Pulmonary artery endothelial cell (primary cell): ENCODE data around the gene UBE2I. TPM values are rescaled to one million over a fixed set of nuclear protein-coding genes. Genes with fewer than 3 reads are reported as not detected.

Experiments used
- DNase-seq: peaks from one replicate; pipeline ENCODE4 v3.0.0-alpha.2; 2011; ENCODE audit warnings: low read depth, low spot score
- total RNA-seq: library from RNA; depleted of rRNA; stranded (reverse); fragments of >200 nt; gene quantifications from 2 replicates; pipeline ENCODE4 v1.2.3, GENCODE V29; 2014

Gene UBE2I
- total RNA-seq, 1 donor from 2014 or later = 59.1 TPM

DNA sequence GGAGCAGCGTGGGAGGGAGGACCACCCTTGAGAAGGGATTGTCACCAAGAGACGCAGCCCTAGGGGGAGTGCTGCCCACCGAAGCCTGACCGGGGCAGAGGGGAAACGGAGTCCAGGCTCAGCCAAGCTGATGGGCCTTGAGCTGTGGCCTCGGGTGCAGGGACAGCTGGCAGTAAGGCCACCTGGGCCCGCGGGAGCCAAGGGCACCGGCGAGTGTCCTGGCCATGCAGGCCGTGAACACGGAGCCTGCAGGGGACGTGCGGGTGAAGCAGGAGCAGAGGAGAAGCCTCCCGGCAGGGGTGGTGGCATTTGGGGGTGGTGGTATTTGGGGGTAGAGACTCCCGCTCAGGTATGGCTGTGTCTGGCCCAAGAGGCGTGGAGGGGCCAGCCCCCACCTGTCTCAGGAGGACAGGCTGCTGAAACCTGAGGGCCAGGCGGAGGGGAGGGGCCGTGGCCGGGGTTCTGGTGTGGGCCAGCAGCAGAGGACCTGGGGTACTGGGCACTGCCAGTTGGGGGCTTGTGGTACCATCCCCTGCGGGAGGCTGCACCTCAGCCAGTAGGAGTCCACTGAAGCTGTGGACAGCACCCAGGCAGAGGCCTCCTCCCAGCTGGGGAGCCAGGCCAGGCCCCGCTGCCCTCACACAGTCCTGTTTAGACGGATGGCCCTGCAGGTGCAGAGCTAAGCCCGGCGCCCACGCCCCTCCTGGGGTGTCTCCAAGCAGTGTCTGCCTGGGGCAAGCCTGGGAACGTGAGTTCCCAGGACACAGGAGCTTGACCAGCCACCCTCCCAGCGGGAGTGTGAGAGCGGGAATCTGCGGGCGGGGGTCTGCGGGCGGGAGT, 46.8 kb downstream of the UBE2I start:
- no peak for DNase-seq

DNA sequence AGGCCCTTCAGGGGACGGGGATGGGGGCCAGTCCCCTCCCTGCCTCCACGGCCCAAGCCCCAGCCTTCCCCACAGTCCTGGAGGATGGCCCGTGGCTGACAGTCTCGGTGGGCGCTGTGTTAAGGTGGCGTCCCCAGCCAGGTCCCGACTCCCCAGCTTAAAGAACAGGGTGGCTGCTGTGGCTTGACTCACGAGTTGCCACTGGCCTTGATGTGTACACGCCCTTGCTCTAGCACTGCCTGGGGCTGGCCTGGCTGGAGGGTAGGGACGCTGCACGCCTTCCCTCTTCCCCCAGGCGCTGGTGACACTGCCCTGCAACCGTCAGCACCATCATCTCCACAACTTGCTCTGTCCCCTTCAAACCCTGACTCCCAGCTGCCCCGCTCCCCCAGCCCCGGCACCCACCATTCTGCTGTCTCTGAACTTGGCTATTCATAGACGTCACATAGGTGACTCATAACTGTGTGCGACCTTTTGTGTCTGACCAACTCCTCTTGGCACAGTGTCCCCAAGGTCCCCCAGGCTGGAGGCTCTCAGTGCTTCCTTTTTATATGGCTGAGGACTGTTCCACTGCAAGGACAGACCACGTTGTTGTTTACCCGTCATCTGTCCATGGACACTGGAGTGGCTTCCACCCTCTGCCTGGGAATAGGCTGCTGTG, 48.6 kb downstream of the UBE2I start:
- DNase-seq = no peak

DNA sequence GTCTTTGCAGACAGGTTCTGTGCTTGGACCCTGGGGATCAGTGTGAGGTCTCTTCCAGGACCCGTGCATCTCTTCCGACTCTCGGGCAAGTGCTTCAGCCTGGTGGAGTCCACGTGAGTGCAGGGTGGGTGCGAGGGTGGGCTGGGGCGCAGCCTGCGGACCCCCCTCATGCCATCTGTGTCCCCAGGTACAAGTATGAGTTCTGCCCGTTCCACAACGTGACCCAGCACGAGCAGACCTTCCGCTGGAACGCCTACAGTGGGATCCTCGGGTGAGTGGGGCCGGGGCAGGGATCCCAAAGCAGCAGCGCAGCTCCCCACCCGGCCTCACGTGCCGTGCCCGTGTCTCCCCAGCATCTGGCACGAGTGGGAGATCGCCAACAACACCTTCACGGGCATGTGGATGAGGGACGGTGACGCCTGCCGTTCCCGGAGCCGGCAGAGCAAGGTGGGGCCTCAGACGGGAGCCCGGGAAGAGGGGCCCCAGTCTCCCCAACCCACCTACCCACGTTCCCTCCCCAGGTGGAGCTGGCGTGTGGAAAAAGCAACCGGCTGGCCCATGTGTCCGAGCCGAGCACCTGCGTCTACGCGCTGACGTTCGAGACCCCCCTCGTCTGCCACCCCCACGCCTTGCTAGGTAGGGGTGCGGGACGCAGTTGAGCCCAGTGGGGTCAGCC, 52.4 kb downstream of the UBE2I start:
- DNase-seq = no peak

DNA sequence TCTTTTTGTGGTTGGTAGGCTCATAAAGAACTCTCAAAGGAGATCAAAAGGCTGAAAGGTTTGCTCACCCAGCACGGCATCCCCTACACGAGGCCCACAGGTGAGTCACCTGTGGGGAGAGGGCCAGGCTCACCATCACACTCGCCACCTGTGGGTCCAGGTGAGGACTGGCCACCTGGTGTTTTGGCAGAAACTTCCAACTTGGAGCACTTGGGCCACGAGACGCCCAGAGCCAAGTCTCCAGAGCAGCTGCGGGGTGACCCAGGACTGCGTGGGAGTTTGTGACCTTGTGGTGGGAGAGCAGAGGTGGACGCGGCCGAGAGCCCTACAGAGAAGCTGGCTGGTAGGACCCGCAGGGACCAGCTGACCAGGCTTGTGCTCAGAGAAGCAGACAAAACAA, 53.4 kb downstream of the UBE2I start:
- DNase-seq = no peak

DNA sequence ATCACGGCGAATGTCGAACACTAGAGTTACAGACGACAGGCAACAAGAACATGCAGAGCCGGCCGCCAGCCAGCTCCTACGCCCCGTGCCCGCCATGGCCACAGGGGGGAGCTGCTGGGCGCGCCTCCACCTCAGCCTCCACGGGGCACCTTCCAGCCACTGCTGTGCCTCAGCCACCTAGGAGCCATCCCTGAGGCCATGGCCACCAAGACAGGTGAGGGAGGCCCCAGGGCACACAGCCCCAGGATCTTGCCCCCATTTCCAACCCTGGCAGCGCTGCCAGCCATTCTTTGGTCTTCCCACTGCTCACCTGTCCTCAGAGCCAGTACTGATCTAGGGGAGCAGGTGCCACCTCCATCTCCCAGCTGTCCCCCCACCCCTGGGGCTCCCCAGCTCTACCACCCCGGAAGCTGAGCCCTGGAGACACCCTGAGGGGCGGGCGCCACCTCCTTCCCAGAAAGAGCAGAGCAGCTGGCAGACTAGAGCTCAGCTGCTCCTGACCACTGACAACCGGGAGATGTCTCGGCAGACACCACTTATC, 54.1 kb downstream of the UBE2I start:
- no peak for DNase-seq

DNA sequence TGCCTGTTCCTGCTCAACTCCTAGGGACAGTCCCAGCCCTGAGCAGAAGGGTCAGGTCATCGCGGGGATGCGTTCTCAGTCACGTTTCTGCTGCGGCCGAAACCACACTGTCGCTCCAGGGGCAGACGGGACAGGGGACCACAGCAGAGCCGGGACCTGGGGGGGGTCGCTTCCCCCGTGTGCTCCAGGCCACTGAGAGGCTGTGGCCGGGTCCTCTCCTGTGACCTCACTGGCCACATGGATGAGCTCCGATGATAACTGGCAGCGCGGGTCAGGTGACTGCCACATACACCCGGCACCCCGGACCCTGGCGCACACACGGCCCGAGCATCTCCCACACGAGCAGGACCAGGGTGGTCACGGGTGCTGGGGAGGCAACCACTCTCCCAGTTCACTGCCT, 55.1 kb downstream of the UBE2I start:
- no peak for DNase-seq

DNA sequence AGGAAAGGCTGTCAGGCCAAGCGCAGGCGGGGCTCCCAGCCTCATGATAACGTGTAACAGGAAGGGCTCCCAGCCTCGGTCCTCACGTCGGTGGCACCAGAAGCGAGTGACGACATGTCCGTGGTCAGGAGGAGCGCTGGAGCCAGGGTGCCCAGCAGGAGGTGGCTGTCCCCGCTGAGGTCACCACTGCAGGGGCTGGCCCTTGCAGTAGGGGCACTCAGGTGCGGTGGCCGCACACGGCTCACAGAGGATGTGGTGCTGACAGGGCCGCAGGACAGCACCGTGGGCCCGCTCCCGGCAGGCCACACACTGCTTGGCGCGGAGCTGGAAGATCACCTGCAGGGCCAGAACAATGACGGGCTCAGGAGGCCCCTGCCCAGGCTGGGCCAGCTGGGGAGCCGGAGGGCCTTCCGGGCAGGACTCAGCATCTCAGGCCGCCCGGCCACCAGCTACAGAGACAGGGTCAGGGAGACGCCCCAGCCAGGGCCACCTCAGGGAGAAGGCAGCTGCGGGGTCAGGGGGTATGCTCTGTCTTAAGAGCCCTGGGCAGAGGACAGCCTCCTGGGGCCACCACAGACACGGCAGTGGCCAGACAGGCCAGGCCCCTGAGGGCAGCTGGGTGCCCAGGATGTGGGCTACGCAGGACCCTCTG, 56.8 kb downstream of the UBE2I start:
- DNase-seq = no peak

DNA sequence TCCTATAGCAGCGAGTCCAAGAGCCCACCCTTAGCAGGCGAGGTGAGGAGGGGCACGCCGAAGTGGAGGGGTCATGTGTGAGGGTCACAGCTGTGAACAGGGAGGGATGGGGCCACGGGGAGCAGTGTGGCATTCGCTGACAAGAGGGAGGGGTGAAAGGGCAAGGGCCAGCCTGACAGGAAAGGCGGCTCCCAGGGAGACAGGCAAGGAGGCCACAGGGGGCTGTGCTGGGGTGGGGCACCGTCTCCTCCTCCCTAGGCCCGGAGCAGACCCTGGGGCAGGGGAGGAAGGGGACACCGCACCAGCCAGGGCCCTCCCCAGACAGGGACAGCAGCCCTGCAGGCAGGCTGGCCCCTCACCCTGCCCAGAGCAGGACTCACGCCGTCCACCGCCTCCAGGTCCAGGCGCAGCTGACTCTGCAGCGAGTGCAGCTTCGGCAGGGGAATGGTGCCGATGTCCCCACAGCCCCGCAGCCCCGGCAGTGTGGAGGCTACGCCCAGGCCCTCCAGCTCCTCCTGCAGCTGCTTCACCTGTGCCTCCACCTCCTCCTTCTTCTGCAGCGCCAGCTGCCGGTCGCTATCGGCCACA, 57.4 kb downstream of the UBE2I start:
- DNase-seq = no peak

DNA sequence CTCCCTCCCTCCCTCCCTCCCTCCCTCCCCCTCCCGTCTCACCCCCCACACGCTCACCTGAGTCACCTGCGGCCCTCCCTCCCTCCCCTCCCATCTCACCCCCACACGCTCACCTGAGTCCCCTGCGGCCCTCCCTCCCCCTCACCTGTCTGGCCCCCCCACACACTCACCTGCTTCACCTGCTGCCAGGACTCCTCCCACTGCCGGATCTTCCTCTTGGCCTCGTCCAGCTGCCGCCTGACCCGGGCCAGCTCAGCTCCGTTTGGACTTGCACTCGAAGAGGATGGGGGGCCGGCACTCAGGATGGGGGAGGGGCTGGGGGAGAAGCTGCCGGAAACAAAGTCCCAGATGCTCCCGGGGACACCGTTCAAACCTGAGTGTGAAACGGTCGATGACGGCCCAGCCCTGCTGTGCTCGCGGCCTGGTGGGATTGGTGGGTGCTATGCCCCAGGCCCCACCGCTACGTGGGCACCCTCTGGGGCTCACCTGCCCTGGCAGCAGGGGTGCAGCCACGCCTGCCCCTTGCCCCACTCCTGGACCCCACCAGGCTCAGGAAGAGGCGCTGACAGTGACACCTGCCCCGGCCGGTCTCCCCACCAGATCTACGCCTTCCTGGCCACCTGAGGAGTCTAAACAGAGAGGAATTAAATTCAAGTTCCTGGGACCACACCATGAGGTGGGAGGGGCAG, 58.2 kb downstream of the UBE2I start:
- DNase-seq = no peak

DNA sequence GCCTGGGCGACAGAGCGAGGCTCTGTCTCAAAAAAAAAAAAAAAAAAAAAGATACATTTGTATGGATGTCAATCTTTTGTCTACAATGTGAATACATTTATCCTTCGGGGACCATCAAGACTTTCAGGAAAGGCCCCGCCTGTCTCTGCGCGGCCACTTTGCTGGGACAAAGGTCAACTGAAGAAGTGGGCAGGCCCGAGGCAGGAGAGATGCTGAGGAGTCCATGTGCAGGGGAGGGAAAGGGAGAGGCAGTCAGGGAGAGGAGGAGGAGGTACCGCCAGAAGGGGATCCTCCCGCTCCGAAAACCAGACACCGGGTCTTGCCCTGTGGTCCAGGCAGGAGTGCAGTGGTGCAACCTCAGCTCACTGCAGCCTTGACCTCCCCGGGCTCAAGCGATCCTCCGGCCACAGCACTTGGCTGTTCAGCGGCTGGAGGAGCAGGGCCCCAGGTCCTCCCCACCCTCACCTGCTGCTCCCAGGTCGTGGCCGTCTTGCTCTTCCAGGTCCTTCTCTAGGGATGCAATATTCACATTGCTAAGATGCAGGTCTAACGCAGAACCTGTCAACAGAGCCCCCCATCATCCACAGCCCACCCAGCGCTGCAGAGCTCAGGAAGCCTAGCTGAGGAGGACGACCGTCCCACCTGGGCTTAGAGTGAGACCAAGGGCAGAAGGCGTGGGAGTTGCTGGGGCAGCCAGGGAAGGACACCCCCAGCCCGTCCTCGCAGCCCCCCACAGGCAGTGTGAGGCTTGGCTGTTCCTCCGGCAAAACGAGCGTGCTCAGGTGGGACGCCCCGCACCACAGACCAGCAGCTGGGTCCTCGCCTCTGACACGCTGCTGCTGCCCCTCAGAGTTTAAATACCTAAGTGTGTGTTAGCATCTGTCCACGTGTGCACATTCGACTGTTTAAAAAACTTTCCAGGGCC, 61.9 kb downstream of the UBE2I start:
- no peak for DNase-seq

DNA sequence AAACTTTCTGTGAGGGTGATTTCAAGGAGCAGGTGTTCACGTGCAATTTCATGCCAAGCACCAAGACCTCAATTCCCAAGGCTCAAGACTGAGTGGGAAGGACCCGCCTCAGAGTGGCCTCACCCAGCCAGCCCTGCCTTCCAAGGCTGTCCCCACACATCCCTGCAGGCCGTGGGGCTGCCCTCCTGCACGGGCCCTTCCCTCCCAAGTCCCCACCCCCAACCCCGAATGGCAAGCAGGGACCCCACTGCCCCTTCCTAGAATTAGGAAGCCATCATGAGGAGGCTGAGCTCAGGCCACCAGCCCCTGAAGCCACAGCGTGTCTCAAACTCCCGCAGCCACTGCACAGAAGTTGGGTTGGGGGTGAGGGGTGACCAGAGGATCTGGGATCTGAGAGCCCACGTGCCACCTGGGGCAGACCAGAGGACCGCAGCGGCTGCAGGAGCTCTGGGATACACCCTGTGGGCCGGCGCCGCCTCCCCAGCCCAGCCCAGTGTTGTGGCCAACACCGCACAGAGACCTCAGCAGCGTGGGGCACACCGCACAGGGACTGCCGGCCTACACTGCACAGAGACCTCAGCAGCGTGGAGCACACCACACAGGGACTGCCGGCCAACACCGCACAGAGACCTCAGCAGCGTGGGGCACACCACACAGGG, 63.0 kb downstream of the UBE2I start:
- no peak for DNase-seq

DNA sequence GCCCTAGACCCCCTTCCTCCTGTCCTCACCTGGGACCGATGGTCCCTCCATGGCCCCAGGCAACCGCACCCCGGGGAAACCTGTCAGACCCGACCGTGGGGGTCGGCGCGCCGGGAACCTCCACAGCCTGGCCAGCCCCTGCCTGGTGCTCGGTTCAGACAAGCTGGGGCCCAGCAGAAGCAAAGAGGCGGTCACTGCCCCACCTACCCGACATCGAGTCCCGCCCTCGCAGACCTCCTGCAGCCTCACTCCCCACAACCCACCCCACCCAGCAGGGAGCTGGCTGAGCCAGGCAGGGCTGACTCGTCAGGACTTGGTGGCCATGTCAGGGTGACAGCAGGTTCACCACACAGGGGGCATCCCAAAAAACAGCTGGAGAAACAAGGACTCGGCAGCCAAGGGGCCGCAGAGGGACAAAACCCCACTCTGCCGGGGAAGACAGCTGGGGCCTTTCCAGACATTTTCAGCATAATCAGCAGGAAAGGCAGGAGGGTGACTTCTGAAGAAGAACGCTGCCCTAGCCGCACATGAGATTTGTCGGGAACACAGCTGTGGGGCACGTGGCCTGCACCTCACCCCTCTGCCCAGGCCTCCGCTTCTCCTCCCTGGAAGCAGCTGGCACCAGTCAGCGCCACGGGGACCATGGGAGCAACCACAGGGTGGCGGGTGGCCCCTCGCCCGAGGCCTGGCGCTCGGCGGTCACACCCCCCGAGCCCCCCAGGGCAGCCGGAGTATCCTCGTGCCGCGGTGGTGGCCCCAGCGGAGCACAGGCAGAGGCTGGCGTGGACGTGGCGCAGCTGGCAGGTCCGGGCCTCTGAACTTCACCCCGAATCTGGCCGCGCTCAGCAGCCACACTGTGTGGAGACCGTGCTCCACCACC, 65.2 kb downstream of the UBE2I start:
- no peak for DNase-seq

DNA sequence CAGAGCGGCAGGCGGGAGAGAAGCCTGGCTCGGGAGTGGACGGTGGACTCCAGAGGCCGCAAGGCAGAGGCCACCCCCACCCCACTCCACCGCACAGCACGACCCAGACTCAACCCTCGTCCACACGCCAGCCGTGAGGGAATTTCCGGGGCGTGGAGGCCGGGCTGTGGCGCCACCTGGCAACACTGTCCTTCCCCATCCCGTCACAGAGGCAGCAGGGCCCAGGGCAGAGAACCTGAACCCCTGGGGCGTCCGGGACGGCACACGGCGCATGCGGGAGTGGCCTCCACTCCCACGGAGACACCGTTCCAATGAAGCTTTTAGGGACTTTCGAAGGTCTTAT, 65.8 kb downstream of the UBE2I start:
- no peak for DNase-seq

DNA sequence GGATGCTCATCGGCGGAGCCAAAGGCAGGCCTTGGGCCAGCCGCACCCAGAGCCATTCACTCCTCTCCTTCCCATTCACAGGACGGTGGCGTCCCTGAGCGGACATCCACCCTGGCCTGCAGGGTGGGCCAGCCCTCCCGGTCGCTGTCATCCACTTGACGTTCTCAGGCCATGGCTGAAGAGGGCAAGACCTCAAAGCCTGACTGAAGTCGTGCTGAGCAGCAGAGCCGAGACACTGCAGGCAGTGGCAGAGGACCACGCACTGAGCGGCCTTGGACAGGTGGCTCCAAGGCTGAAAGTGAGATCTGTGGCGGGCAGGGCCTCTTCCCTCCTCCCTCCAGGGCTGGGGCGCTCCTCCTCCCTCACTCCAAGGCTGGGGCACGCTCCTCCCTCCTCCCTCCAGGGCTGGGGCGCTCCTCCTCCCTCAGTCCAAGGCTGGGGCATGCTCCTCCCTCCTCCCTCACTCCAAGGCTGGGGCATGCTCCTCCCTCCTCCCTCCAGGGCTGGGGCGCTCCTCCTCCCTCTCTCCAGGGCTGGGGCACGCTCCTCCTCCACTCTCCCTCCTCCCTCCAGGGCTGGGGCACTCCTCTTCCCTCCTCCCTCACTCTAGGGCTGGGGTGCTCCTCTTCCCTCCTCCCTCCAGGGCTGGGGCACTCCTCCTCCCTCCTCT, 66.4 kb downstream of the UBE2I start:
- no peak for DNase-seq
